Spleen (tissue), 13 donors: ENCODE results near the gene TMEM186. TPM values are rescaled to one million over a fixed set of nuclear protein-coding genes. Genes with fewer than 3 reads are reported as not detected.

ENCODE experiments used
- DNase-seq: peaks from one replicate; pipeline ENCODE4 v3.0.0-alpha.2; 2020
- H3K27ac ChIP-seq, 8 donors: fragments of 200-600 bp; sonication (generic) in 7 of 8; 1 replicate in 4 of 8; 2 replicates in 4 of 8; pipeline versions ENCODE4 v1.5.0 to v1.8.0; 2016 to 2021; ENCODE audit warnings: inconsistent platforms in 4 of 8, mild to moderate bottlenecking in 4 of 8, moderate library complexity in 1 of 8
- H3K27me3 ChIP-seq, 7 donors: fragments of 200-600 bp; sonication (generic) in 6 of 7; replicated peaks in 1 of 7; 1 replicate in 4 of 7; 2 replicates in 3 of 7; pipeline versions ENCODE4 v1.5.0 to v1.8.0; 2016 to 2021; ENCODE audit warnings: inconsistent platforms in 3 of 7, mild to moderate bottlenecking in 1 of 7
- H3K36me3 ChIP-seq, 6 donors: fragments of 200-600 bp; sonication (generic) in 5 of 6; 1 replicate in 4 of 6; 2 replicates in 2 of 6; pipeline versions ENCODE4 v1.5.0 to v1.8.0; 2016 to 2021; ENCODE audit warnings: inconsistent platforms in 2 of 6
- H3K4me1 ChIP-seq, 6 donors: fragments of 200-600 bp; sonication (generic) in 5 of 6; 1 replicate in 3 of 6; 2 replicates in 3 of 6; pipeline versions ENCODE4 v1.5.0 to v1.8.0; 2016 to 2021; ENCODE audit warnings: inconsistent platforms in 3 of 6
- H3K4me3 ChIP-seq, 8 donors: fragments of 200-600 bp; sonication (generic) in 7 of 8; 1 replicate in 4 of 8; 2 replicates in 4 of 8; pipeline versions ENCODE4 v1.5.0 to v1.8.0; 2016 to 2021; ENCODE audit warnings: inconsistent platforms in 4 of 8, mild to moderate bottlenecking in 4 of 8, moderate library complexity in 2 of 8
- H3K9me3 ChIP-seq, 8 donors: fragments of 200-600 bp; sonication (generic) in 7 of 8; 1 replicate in 4 of 8; 2 replicates in 4 of 8; pipeline versions ENCODE4 v1.5.0 to v1.8.0; 2016 to 2021; ENCODE audit warnings: inconsistent platforms in 4 of 8
- CTCF ChIP-seq, 11 experiments: fragments of 200-600 bp in 7 of 11; fragments of 450-650 bp in 4 of 11; sonication (generic) in 4 of 11; IDR thresholded peaks in 8 of 11; conservative IDR thresholded peaks in 3 of 11; 1 replicate in 7 of 11; 2 replicates in 4 of 11; pipeline versions ENCODE4 v1.4.0 to v1.8.0; 2016 to 2021; ENCODE audit warnings: antibody characterized with exemption in 11 of 11, inconsistent platforms in 4 of 11, mild to moderate bottlenecking in 1 of 11
- POLR2A ChIP-seq, 3 donors: fragments of 450-650 bp; IDR thresholded peaks; one replicate each; pipeline ENCODE4 v1.5.1; 2017; ENCODE audit warnings: antibody characterized with exemption in 3 of 3, mild to moderate bottlenecking in 1 of 3
- POLR2AphosphoS5 ChIP-seq, 3 donors: sonication (generic); formaldehyde crosslinking; IDR thresholded peaks; one replicate each; pipeline ENCODE4 v1.5.1; 2017; ENCODE audit warnings: antibody characterized with exemption in 3 of 3
- WGBS, 5 donors: extraction: QIAGEN DNeasy Blood & Tissue Kit in 3 of 5; methylation state at CpG; one replicate each; pipeline versions ENCODE4 v1.1.5 to v1.1.7; 2013 to 2018; 5-methylcytosine and 5-hydroxymethylcytosine counted together
- intact Hi-C: fragments of 100-400 bp; cut with DNase I; formaldehyde crosslinking; loops from one replicate; pipeline ENCODE4 v1.15.0; 2023; ENCODE audit warnings: low total_unique reads
- long read RNA-seq, 2 donors: transcript quantifications; one replicate each; lab custom pipeline, GENCODE V29; 2026
- polyA plus RNA-seq, 3 donors: library from polyadenylated mRNA; stranded (reverse); fragments of 200-250 nt; gene quantifications; one replicate each; pipeline ENCODE4 v1.2.1, GENCODE V29; 2013
- total RNA-seq, 7 donors: library from RNA; depleted of rRNA in 3 of 7; stranded (reverse); fragments of >200 nt in 3 of 7; fragmentation: NEBNext Ultra II Directional in 4 of 7; extraction: Animal tissue kit (Norgen Biotek cat#: 25700) in 4 of 7; gene quantifications; one replicate each; pipeline versions ENCODE4 v1.1.0 to v1.2.1, GENCODE V29; 2016 to 2021
- donor health status: healthy with polysubstance abuse.
- donor health status: DM: no; HTN: no; CAD: no; lungs with moderate emphysema.
- donor health status: DM: no; HTN: no; CAD: no.
- donor health status: Bipolar disorder and iron deficiency.
- donor health status: healthy.
- donor health status: DM: no; HTN: no; CAD: no.
- donor health status: DM: yes; HTN: yes; CAD: no.

TMEM186 gene
- total RNA-seq (10 to 100 TPM in 1 of 7 donors, 1 to 10 TPM in 6; 5.8 to 12.1 (median 8.1) TPM), polyA plus RNA-seq (10 to 100 TPM; 10.3 to 13.3 (median 11.3) TPM)
- long read RNA-seq, donor 1, partial matches to known transcripts: 5 of 15 reads
- long read RNA-seq, donor 1, other reads (novel, unspliced or antisense): 7 of 15 reads
- long read RNA-seq, donor 2, partial matches to known transcripts: 0 of 2 reads
- long read RNA-seq, donor 2, other reads (novel, unspliced or antisense): 0 of 2 reads

- TF ChIP-seq CTCF (IDR thresholded peaks at IDR 0.05 in 8 of 11, conservative IDR thresholded peaks at IDR 0.05 in 3 of 11): peak in 4 of 11 experiments; percentile 34 to 43 (median 38)
- TF ChIP-seq POLR2A (IDR thresholded peaks at IDR 0.05): peak in 1 of 3 donors; percentile 8
- peak; percentile 95 to 96 (median 95) for TF ChIP-seq POLR2AphosphoS5 (IDR thresholded peaks at IDR 0.05)
- WGBS, 5 donors: 0 to 1% (median 0%) methylated on average over 28 to 61 of the region's 61 CpGs
- peak; percentile 100 for DNase-seq
- H3K27ac ChIP-seq: peak within 1 kb of the TSS; percentile 56 to 87 (median 84)
- intact Hi-C loops: loop anchor here (5.0 kb wide), 1 partner anchor 70 kb away; the partner anchor contains the start of gene CARHSP1
- H3K4me1 ChIP-seq: peaks cover 21 to 64% (median 41%) of the 10 kb centered on the region in 6 donors
- peaks cover 0 to 40% (median 10%) of the 10 kb centered on the region in 6 donors for H3K36me3 ChIP-seq
- H3K9me3 ChIP-seq: no peaks in the 10 kb centered on the region
- no peaks in the 10 kb centered on the region for H3K27me3 ChIP-seq
- H3K4me3 ChIP-seq: peak within 1 kb of the TSS; percentile 75 to 100 (median 95)
These were observed at the start of gene TMEM186, which contains the start of gene PMM2 for GRCh38 chr16:8797364-8798173. TMEM186 (minus strand) TSS chr16:8797639; CDS start chr16:8797614, 25 bp downstream. PMM2 (plus strand) TSS chr16:8797839; CDS start chr16:8797883, 44 bp downstream.

- Histone ChIP-seq H3K9me3 (no peaks in the 10 kb centered on the region), H3K27ac (no peak overlapping the region), H3K36me3 (peaks cover 0 to 59% (median 25%) of the 10 kb centered on the region in 6 donors), H3K27me3 (no peaks in the 10 kb centered on the region), H3K4me3 (no peak overlapping the region), H3K4me1 (peaks cover 14 to 35% (median 23%) of the 10 kb centered on the region in 6 donors)
- WGBS, 5 donors: 85 to 94% (median 88%) methylated on average over 13 of the region's 13 CpGs
- peak; percentile 51 for DNase-seq
- intact Hi-C loops: no loop called here
- no peak for TF ChIP-seq CTCF (IDR thresholded peaks at IDR 0.05 in 8 of 11, conservative IDR thresholded peaks at IDR 0.05 in 3 of 11)
- TF ChIP-seq POLR2AphosphoS5 (IDR thresholded peaks at IDR 0.05): no peak
- TF ChIP-seq POLR2A (IDR thresholded peaks at IDR 0.05): no peak
These were observed 49.7 kb upstream of the TMEM186 start for GRCh38 chr16:8847145-8847544.

DNA sequence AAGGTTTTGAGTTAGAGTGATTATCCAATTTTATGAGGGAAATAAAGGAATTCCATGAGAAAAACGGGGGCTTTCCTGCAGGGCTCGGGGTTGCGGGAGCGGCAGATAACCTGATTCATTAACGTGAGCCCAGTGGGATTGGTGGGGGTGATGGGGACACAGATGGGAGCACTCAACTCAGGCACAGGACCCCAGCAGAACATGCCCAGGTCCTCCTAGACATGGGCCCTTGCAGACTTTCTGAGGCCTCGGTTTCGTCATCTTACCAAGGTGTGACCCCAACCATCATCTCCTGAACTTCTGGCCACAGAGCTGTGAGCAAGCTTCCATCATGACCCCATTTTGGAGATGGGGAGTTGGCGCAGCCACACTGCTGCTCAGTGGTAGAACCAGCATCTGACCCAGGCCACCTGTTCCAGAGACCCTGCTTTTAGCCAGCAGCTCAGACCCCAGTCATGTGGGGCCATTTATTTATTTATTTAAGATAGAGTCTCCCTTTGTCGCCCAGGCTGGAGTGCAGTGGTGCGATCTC lies 49.0 kb upstream of the TMEM186 start:
- TF ChIP-seq CTCF (IDR thresholded peaks at IDR 0.05 in 8 of 11, conservative IDR thresholded peaks at IDR 0.05 in 3 of 11) (no peak), POLR2A (IDR thresholded peaks at IDR 0.05) (no peak), POLR2AphosphoS5 (IDR thresholded peaks at IDR 0.05) (no peak)
- no peaks in the 10 kb centered on the region for H3K9me3 ChIP-seq
- no peak overlapping the region for H3K4me3 ChIP-seq
- no peak overlapping the region for H3K27ac ChIP-seq
- intact Hi-C loops: no loop called here
- WGBS, 5 donors: 90 to 95% (median 92%) methylated on average over 10 of the region's 10 CpGs
- peak; percentile 29 for DNase-seq
- peaks cover 14 to 29% (median 22%) of the 10 kb centered on the region in 6 donors for H3K4me1 ChIP-seq
- H3K36me3 ChIP-seq: peaks cover 0 to 52% (median 25%) of the 10 kb centered on the region in 6 donors
- no peaks in the 10 kb centered on the region for H3K27me3 ChIP-seq
